Cardiac septum (tissue), 1 donor: Measurements from ENCODE around the gene LRRC19. TPM values are rescaled to one million over a fixed set of nuclear protein-coding genes. Genes with fewer than 3 reads are reported as not detected.

Experiments
- DNase-seq: peaks from one replicate; pipeline ENCODE4 v3.0.0-alpha.2; 2020; ENCODE audit warnings: low spot score
- intact Hi-C: fragments of 100-400 bp; cut with DNase I; formaldehyde crosslinking; loops from one replicate; pipeline ENCODE4 v1.14.0; 2022
- long read RNA-seq: library from polyadenylated mRNA; unstranded; transcript quantifications from one replicate; pipeline ENCODE4 v2.0.0, GENCODE V29; 2021
- total RNA-seq: library from RNA; stranded (reverse); fragmentation: NEBNext Ultra II Directional; extraction: Animal tissue kit (Norgen Biotek cat#: 25700); gene quantifications from one replicate; pipeline ENCODE4 v1.2.1, GENCODE V29; 2021
- donor health status: DM: no; HTN: no; CAD: no.

Gene LRRC19, protein sequence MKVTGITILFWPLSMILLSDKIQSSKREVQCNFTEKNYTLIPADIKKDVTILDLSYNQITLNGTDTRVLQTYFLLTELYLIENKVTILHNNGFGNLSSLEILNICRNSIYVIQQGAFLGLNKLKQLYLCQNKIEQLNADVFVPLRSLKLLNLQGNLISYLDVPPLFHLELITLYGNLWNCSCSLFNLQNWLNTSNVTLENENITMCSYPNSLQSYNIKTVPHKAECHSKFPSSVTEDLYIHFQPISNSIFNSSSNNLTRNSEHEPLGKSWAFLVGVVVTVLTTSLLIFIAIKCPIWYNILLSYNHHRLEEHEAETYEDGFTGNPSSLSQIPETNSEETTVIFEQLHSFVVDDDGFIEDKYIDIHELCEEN
- total RNA-seq, result not detected
- long read RNA-seq, partial matches to known transcripts, result 0 of 1 reads
- long read RNA-seq, other reads (novel, unspliced or antisense), result 1 of 1 reads

- intact Hi-C loops, result no loop called here
- DNase-seq, result no peak
Observed at GRCh38 chr9:27005491-27005890, at the start of gene LRRC19. LRRC19 (minus strand) TSS chr9:27005672; CDS start chr9:26999694, 5,978 bp downstream.

- intact Hi-C loops, result no loop called here
Observed at GRCh38 chr9:27054841-27055240, 49.4 kb upstream of the LRRC19 start.

DNA sequence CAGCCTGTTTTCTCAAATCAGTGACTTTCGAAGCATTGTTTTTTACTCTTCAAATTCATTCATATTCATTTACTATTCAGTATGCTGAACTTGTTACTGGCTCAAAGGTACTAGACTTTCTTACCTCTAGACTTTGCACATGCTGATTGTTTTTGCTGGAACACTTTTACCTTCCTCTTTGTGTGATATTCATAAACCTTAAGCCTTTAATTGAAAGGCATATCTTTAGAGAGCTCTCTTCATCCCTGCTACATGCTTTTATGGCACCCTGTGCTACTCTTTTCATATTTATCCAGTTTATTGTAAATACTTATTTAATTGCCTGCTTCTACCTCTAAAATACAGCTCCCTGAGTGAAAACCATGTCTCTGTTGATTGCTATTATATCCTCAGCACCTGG is 48.7 kb upstream of the LRRC19 start:
- DNase-seq, result no peak
- intact Hi-C loops, result no loop called here

More at GRCh38 chr9:27054841-27055240, 49.4 kb upstream of the LRRC19 start:
- no peak for DNase-seq

GRCh38 chr9:27053369-27054022 is 48.0 kb upstream of the LRRC19 start:
- intact Hi-C loops, result no loop called here
- DNase-seq, result no peak

DNA sequence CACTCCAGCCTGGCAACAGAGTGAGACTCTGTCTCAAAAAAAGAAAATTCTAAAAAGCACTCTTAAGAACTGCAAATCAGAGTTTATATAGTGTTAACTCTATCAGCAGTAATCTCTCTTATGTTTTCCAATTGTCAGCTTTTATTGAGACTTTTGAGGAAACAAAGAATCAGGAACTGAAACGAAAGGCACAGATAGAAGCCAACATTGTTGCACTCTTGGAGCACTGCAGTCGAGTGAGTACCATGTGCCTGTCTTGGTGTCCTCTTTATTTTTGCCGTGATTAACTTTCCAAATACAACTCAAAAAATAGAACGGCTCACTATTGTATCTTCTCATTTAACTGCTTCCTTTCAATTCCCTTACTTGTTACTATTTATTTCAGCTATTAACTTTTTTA is 41.7 kb upstream of the LRRC19 start:
- intact Hi-C loops, result no loop called here
- DNase-seq, result no peak

- intact Hi-C loops, result no loop called here
- DNase-seq, result no peak
Observed at GRCh38 chr9:27043176-27043575, 37.7 kb upstream of the LRRC19 start.

DNA sequence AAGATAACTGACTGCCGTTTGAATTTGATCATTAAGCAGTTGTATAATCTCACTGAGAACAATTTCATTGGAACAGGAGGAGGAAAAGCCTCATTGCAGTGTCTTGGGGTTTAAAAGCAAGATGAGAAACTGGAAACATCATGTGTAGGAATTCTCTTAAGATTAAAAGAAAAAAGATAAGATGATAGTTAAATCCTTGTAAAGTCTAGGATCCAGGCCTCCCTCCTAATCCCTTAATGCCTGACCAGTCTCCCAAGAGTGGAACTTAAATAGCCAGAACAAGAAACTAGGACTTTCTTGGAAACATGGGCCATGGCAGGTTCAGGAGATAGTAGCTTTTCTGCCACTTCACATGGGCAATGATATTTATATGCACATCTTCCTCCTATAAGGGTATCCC is 37.0 kb upstream of the LRRC19 start:
- intact Hi-C loops, result no loop called here
- DNase-seq, result no peak

DNA sequence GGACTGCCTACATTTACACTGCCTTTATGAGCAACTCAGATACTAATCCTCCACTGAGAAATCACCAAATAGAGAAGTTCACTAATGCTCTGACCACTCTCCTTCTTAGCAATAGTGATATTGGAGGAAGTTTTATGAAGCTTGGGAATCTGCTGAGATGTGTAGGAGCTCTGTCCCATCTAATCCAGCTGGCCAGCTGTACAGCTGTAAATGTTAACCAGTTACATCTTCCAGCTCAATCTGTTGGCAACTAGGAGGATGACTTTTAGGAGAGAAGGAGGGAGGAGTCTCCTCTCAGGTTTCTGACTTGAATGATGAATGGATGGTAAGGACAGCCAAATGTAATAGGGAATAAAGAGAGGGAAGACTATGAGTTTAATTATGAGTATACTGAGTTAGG is 36.3 kb upstream of the LRRC19 start:
- intact Hi-C loops, result no loop called here
- no peak for DNase-seq

GRCh38 chr9:27037499-27037898 is 32.0 kb upstream of the LRRC19 start:
- intact Hi-C loops, result loop anchor here (10.0 kb wide), 1 partner anchor 67 kb away; the partner anchor contains the start of gene TEK
- no peak for DNase-seq

DNA sequence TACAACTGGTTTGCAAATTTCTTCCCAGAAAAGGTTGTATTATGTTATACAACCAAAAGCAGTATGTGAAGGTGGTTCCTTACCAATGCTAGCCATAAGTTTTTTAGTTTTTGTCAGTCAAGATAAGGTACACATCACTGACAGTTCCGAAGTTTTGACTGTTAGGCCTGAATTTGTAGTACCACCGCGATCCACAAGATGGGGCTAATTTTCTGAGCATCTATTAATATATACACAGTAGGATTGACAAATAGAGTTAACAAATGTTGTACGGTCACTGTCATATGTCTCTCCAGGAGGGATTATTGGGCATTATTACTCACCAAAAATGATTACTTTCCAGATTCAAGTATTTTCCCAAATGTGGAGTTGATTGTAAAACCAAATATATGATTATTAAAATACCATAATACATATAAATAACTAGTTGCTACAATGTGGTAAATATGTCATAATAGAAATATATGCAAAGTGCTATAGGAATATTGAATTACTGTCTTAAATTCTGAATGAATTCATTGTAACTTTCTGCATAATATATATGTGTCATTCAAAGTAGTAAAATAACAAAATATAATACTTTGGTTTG is 28.4 kb upstream of the LRRC19 start:
- no peak for DNase-seq

GRCh38 chr9:27029186-27029585 is 23.7 kb upstream of the LRRC19 start:
- intact Hi-C loops, result no loop called here
- DNase-seq, result no peak

More for the DNA sequence above, 28.4 kb upstream of the LRRC19 start:
- intact Hi-C loops, result loop anchor here (2.0 to 10.0 kb wide), 3 partner anchors 71 to 243 kb away; partner anchors contain the start of gene TEK

DNA sequence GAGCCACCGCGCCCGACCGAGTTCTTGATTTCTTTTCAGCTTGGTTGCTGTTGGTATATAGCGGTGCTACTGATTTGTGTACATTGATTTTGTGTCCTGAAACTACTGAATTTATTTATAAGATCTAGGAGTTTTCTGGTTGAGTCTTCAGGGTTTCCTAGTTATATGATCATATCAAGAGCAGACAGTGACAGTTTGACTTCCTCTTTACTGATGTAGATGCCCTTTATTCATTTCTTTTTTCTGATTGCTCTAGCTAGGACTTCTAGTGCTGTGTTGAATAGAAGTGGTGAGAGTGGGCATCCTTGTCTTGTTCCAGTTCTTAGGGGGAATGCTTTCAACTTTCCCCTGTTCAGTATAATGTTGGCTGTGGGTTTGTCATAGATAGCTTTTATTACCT is 17.4 kb upstream of the LRRC19 start:
- intact Hi-C loops, result no loop called here
- no peak for DNase-seq

GRCh38 chr9:27019589-27019988 is 14.1 kb upstream of the LRRC19 start:
- intact Hi-C loops, result no loop called here
- DNase-seq, result no peak

DNA sequence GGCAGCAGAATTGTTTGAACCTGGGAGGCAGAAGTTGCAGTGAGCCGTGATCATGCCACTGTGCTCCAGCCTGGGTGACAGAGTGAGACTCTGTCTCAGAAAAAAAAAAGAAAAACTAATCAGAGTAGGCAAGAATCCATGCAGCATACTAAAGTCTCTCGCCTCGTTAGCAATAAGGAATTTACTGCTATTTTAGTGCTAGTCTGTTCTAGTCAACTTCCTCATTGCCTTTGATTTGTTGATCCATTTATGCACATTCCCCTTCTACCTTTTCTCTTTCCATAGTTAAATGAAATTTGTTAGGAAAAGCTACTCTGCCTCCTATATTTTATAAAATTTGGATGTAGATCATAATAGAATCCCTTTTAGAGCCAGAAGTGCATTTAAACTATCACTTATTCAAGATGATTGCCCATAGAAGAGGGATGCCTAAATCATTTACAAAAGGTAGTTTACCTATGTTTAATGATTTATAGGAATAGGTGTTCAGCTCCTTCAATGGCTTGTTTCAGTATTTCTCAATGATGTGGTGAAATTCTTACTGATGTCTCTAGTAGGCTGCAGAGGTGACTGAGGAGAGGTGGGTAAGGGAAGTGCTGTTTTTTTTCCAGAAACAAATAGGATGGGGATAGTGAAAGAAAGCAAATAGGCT is 1.9 kb downstream of the LRRC19 start:
- no peak for DNase-seq
- intact Hi-C loops, result no loop called here

- no peak for DNase-seq
- intact Hi-C loops, result no loop called here
Observed at GRCh38 chr9:26995810-26996209, 9.7 kb downstream of the LRRC19 start.

DNA sequence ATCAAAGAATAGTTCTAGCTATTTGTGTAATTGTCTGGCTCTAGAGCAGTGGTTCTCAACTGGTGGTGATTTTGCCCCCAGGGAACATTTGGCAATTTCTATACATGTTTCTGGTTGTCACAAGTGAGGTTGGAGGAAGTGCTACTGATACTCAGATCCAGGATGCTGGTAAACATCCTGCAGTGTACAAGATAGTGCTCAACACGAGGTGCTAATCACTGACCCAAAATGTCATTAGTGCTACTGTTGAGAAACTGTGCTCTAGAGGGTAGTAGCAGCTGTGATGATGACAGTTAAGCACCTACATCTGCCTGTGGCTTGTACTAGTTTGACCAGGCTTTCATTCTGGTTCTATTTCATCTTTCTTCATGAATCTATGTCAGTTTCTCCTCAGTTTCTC is 22.1 kb downstream of the LRRC19 start:
- no peak for DNase-seq
- intact Hi-C loops, result no loop called here

- intact Hi-C loops, result loop anchor here (2.0 kb wide), 1 partner anchor 231 kb away; no protein-coding TSS in a partner anchor
Observed at GRCh38 chr9:26975728-26976707, 29.5 kb downstream of the LRRC19 start.

GRCh38 chr9:26974927-26975326 is 30.5 kb downstream of the LRRC19 start:
- intact Hi-C loops, result loop anchor here (2.0 kb wide), 1 partner anchor 230 kb away; no protein-coding TSS in a partner anchor
- no peak for DNase-seq

More at GRCh38 chr9:26975728-26976707, 29.5 kb downstream of the LRRC19 start:
- no peak for DNase-seq

DNA sequence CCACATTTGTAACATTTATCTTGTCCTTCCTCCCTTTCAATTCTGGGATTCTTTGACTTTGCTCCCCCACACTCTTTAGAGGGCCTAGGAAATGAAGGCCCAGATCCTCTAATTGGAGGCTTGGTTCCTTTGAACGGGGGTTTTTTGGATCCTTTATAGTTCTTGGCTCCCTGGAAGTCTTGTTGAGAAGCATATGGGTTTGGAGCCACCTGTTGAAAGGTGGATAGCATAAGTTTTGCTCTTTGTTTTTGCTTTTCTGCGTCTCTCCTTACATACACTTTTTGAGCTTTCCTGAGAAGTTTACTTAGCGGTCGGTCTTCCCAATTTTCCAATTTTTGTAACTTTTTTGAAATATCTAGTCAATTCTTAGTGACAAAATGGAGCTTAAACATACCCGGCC is 31.5 kb downstream of the LRRC19 start:
- DNase-seq, result no peak
- intact Hi-C loops, result loop anchor here (2.0 kb wide), 1 partner anchor 229 kb away; no protein-coding TSS in a partner anchor
